HG03025 (cell line): ENCODE results near the gene SLC32A1.

ENCODE experiments used
- ATAC-seq: cut with Tn5 transposase; IDR thresholded peaks from one replicate; pipeline ENCODE4 v1.9.1; 2021; ENCODE audit warnings: mild to moderate bottlenecking, moderate library complexity; ENCODE audit not compliant: unreplicated experiment, low FRiP score

Gene SLC32A1

DNA sequence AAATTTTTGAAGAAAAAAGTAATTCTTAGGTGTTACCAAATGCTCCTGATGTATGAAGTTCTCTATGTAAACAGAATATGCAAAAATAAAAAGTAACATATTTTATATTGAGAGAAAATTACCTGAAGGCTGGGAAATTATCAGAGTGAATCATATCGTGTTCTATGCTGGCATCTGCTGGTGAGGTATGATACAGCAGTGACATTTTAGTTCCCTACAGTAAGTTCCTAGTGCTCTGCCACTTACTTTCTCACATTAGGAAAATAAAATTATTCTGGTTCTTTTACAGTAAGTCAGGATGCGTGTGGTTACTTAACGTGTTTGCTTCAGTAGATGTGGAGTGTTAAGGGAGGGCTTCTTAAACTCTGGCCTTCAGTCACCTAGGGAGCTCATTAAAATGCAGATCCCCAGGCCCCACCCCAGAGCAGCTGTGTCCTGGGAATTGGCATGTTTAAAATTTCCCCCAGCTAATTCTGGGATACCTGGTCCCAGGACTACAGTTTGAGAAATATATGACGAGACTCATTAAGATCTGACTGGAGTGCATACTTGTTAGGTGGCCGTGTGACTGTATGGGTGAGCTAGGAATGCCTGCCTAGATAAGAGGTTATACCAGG is 27.2 kb downstream of the SLC32A1 start:
- ATAC-seq: no peak

DNA sequence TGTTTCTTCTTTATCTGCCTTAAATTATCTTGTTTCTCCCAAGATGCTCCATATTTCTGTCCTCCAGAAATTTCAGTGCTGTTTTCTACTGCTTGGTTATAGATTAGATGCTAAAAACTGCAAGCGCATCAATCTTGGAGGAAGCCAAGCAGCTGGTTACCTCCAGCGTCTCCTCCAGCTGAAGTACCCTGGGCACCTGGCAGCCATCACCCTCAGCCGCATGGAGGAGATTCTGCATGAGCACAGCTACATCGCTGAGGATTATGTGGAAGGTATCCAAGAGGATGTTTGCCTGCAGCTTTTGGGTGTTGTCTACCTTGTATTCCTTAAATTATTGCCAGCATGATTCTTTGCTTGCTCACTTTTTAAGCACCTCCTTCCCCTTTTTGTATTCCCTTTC is 27.7 kb downstream of the SLC32A1 start:
- no peak for ATAC-seq

DNA sequence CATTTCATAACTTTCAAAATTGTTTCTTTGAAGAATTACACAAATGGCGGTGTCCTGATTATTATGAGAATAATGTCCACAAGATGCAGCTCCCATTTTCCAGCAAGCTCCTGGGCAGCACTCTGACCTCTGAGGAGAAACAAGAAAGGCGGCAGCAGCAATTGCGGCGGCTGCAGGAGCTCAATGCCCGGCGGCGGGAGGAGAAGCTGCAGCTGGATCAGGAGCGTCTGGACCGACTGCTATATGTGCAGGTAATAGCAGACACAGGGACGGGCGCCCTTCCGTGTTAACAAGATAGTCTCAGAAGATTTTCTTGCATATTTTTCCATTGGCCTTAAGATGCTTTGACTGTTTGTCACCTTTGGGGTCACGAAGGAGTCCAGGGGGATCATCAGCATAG is 30.6 kb downstream of the SLC32A1 start:
- no peak for ATAC-seq

DNA sequence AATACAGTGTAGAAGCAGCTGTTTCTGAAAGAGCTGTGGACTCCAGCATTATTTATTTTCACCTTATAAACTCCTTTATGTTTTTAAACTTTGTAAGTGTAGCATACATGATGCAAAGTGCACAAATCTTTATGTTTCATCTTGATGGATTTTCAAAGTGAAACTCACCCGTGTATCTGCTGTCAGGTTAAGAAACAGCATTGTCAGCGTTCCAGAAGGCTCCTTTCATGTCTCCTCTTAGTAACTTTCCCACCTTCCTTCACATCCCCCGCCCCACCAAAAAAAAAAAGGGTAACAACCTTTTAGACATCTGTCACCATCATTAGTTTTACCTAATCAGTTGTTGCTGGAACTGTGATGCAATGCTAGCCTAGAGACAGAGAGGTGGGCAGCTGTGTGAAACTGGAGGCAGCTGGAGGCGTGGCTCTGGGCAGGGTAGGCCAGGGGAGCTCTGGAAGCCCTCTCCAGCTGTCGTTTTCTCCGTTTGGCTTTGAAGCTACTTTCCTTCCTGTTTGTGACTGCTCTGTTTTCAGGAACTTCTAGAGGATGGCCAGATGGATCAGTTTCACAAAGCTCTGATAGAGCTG is 31.1 kb downstream of the SLC32A1 start:
- ATAC-seq: no peak

DNA sequence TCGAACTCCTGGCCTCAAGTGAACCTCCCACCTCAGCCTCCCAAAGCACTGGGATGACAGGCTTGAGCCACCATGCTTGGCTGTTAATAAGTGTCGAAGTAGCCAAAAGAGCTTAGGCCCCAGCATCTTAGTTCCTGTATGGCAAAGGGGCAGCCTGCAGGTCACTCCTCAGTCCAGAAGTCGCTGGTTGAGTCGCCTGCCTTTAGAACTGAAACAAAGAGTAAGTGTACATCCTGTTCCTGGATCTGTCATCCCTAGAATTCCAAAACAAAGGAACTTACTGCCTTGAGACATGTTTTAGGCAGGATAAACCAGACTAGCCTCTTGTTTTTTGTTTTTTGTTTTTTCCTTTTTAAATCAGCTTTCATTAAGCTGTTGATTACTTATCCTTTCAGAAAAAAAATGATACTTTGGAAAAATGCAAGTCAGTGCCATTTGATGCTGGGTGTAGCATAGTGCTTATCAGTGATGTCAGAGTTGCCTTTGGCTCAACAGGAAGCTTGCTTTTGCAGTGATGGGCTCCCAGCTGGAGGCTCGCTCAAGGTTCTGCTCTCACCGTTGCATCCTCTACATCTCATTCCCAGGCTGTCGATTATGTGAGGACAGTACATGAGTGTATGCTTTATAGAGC is 33.0 kb downstream of the SLC32A1 start:
- no peak for ATAC-seq

DNA sequence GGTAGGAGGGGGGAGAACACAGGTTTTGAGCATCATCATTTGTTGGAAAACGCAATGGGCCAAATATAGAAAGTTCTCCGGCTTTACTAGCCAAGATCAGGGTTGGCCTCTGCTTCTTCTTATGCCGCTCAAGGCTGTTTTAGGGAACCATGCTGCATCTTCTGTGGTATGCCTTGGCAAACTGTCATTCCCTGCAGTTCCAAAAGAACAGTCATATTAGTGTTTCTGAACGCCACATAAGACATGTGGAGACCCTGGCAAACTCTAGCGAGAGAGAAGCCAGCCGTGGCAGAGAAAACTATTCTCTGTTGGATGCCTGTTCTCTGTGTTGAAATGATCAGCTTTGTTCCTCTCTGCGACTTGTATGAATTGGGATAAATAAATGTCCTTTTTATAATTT is 34.8 kb downstream of the SLC32A1 start:
- ATAC-seq: no peak

DNA sequence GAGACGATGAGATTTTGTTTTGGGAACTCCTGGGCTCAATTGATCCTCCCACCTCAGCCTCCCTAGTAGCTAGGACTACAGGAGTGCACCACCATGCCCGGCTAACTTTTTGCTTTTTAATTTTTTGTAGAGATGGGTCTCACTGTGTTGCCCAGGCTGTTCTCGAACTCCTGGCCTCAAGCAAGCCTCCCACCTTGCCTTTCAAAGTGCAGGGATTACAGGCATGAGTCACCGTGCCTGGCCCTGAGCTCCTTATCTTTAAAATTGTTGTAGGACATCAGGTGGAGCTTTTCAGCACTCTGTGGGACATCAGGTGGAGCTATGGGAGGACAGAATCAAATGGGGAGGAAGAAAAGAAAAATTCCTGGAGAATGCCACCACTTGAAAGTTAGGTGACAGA is 36.7 kb downstream of the SLC32A1 start:
- ATAC-seq: no peak

DNA sequence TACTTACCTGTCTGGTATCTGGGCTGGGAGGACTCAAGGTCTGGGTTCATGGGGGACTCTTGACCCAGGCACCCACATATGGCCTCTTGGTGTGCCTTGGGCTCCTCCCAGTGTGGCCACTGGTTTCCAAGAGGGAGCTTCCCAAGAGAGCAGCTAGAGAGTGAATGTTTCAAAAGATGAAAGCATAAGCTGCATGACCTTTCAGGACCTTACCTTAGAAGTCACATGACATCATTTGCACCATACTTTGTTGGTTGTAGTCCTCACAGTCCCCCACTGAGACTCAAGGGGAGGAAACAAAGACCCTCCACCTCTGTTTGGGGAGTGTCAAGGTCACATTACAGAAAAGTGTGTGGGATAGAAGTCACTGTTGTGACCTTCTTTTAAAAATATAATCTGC is 37.9 kb downstream of the SLC32A1 start:
- no peak for ATAC-seq

DNA sequence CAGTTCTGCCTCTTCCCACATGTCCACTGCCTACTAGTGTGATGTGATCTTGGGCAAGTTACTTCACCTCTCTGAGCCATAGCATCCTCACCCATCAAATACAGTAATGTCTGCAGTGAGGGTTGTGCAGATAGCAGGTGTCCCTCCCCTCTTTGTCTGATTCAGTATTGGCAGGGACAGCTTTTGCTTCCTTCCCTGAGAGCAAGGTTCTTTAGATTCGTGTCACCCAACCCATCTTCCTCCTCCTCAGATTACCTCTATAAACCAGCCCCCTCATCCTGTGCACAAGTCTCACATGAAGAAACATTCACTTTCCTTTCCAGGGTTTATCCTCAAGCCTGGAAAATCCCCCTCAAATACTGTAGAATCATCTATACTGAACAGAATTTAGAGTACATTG is 39.3 kb downstream of the SLC32A1 start:
- no peak for ATAC-seq

DNA sequence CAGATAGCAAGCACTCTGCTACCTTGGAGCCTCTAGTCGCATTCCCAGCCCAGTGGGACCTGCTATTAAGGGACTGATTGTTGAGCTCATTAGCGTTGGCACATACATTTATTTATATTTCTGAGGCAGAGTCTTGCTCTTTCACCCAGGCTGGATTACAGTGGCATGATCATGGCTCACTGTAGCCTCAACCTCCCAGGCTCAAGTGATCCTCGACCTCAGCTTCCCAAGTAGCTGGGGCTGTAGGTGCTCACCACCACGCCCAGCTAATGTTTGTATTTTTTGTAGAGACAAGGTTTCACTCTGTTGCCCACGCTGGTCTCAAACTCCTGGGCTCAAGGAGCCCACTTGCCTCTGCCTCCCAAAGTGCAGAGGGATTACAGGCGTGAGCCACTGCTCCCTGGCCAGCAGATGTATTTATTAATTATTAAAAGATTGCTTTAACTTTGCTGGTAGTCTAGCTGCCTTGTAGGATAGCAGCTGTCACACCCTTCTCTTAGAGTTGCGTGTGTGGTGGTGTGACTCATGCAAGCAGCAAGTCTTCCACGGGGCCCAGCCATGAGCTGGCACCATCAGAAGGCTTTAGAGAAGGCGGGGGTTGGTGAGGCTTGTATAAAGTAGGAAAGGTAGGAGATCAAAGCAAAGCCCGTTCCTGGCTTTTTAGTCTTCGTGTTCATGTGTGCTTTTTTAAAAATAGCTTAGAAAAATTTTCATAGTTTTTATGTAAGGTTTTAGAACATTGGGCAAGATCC is 40.5 kb downstream of the SLC32A1 start:
- no peak for ATAC-seq

DNA sequence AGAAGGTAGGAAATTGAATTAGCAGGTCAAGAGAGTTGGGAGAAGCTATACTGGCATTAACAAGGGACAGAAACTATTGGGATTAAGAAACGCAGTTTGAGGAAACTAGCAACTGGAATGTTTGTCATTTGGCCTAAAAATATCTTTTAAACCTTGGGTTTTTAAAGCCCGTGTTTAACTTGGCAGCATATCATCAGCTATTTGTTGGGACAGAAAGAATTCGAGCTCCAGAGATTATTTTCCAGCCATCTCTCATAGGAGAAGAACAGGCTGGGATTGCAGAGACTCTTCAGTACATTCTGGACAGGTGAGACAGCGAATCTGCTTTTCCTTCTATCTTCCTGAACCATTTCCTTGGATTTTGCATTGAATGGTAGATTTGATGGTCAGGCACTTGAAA is 41.8 kb downstream of the SLC32A1 start:
- ATAC-seq: no peak

DNA sequence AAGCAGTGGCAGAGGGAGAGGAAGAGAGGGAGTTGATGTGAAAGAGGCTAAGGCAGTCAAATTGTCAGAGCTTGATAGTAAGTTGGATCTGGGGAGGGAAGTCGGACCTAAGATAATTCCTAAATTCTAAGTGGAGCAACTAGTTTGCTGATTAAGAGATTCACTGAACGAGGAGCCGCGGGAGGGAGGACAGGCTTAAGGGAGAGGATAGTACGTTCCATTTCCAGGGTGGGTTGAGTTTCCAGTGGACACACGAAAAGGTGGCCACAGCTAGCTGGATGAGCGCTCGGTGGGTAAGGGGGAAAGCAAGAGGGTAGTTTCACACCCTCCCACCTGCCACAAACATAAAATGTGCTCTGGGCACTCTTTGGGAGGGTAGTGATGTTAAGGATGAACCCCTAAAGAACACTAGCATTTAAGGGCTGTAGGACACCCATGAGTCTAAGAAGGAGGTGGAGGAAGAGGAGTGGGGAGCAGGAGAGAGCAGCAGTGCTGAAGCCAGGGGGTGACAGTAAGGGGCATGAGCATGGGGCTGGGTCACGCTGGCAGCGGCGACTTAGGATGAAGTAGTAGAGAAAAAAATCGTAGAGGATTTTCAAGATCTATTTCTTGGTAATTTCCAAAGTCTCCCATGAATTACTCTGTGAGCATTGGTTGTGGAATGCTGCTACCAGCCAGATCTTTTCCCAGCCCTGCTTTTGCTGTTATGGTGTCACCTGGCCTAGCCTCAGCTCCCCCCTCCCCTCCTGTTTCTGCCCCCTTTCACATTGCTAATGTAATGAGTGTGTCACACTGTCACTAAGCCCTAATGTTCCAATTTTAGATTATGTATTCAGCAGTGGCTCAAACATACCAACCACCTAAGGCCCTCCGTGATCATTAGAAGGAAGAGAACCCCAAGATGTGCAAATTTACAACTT is 45.4 kb downstream of the SLC32A1 start:
- ATAC-seq: no peak

DNA sequence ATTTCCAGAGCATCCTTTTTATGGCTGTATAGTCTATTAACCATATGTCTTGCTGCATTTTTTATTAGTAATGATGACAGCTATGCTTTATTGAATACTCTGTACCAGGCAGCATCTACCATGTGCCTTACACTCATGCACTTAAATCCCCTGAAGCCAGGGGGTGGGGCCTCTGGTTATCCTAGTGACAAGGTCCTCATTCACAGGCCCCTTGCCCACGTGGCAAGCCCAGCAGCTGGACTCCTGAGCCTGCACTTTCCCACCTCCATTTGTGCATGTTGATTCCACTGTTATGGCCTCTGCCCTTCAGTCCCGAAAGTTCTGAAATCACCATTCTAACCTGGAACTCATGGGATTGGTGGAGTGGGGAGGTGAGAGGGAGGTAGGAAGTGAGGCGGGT is 46.3 kb downstream of the SLC32A1 start:
- no peak for ATAC-seq

DNA sequence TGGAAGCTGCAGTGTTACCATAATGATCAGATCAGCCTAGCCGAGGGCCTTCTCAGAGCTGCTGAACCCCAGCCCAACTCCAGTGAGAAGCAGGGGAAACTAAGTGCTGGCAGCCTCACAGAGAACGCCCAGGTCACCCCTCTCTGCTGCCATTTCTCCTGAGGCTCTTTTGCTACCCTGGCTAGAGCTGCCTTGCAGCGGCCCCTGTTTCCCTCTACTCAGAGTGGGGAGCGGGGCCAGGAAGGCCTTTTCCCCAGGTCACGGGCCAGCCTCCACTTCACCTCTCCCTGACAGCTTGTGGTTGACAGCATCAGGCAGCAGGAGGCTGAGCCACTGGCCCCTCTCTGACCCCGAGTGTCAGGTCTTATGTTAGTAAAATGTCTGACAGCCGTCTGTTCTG is 46.7 kb downstream of the SLC32A1 start:
- ATAC-seq: no peak

DNA sequence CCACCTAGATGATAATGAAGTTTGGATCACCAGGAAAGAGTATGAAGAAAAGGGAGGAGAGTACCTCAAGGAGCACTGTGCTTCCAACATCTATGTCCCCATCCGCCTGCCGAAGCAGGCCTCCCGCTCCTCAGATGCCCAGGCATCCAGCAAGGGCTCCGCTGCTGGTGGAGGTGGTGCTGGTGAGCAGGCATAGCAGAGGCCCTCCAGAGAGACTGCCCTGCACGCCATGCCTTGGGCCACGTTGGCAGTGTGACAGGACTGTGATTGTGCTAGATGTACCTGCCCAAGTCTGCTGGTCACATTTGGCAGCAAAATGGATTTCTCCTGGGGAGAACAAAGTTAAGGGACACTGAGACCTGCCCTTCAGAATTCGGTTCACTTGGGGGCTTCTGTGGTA is 47.3 kb downstream of the SLC32A1 start:
- ATAC-seq: no peak

DNA sequence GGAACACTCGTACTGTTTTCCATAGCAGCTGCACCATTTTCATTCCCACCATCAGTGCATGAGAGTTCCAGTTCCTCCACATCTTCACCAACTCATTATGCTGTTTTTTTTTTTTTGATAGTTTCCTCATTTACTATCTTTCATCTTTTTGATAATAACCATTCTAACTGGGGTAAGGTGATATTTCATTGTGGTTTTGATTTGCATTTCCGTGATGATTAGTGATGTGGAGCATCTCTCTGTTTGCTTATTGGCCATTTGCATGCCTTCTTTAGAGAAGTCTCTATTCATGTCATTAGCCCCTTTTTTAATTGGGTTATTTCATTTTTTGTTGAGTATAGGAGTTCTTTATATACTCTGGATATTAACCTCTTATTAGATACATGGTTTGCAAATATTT is 49.9 kb downstream of the SLC32A1 start:
- ATAC-seq: no peak

DNA sequence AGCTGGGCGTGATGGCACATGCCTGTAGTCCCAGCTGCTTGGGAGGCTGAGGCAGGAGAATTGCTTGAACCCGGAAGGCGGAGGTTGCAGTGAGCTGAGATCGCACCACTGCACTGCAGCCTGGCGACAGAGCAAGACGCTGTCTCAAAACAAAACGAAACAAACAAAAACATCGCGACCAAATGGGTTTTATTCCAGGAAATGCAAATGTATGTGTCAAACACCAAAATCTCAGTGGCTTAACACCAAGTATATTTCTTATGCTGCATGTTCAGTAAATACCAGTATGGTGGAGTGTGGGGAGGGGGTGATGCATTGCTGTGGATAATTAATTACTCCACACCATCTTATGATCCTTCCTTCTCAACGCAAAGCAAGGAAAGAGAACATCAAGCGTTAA is 52.1 kb downstream of the SLC32A1 start:
- ATAC-seq: no peak
